Measurements from ENCODE around the gene HELZ. TPM values are rescaled to one million over a fixed set of nuclear protein-coding genes. Genes with fewer than 3 reads are reported as not detected.

HELZ gene
- total RNA-seq, 4 donors from 2014 or later, result 63.5 to 123 (median 87.6) TPM

DNA sequence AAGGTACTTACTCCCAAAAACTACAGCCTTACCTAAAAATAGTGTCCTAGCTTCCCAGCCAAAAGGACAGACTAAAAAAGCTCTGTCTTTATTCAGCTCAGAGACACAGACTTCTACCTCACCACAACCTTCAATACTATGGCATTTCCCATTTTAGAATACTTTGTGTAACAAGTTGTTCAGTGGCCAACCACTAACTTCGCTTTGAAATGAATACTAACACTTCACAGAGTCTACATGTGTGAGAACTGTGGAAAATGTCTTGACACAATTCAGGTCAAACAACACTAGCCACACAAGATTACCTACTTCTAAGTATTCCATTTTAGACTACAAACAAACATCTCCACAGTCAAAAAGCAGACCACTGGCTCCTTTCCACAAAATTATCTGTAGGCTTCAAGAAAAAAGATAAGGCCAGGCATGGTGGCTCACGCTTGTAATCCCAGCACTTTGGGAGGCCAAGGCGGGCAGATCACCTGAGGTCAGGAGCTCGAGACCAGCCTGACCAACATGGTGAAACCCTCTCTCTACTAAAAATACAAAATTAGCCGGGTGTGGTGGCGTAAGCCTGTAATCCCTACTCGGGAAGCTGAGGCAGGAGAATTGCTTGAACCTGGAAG, 3.2 kb downstream of the HELZ start:
- no peak for ATAC-seq (ENCODE audit: low FRiP score)
- no peak for DNase-seq (ENCODE audit: low spot score)
- no peak for TF ChIP-seq CTCF (IDR thresholded peaks at IDR 0.05)

- no peak for DNase-seq (ENCODE audit: low spot score)
- TF ChIP-seq CTCF (IDR thresholded peaks at IDR 0.05), result no peak
- peak; percentile 19 for ATAC-seq (ENCODE audit: low FRiP score)
These were observed 5.4 kb downstream of the HELZ start for GRCh38 chr17:67239597-67239996.

DNA sequence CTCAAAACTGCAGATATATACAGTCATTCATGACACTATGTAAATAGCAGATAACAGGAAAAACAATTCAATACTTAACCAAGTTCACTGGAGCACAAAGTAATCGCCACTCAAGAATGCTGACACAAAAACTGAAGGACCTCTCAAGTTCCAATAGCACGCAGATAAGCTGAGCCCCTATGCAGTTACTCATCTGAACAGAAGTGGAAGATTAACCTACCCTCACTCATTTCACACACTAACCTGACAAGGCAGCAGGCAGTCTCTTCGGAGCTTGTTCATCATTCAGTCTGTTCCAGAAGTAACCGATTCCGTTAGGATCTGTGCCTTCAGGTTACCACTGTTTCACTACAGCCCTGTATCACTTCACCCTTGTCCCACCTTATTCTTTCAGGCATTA, 6.0 kb downstream of the HELZ start:
- DNase-seq (ENCODE audit: low spot score), result no peak
- ATAC-seq (ENCODE audit: low FRiP score), result no peak
- no peak for TF ChIP-seq CTCF (IDR thresholded peaks at IDR 0.05)

DNA sequence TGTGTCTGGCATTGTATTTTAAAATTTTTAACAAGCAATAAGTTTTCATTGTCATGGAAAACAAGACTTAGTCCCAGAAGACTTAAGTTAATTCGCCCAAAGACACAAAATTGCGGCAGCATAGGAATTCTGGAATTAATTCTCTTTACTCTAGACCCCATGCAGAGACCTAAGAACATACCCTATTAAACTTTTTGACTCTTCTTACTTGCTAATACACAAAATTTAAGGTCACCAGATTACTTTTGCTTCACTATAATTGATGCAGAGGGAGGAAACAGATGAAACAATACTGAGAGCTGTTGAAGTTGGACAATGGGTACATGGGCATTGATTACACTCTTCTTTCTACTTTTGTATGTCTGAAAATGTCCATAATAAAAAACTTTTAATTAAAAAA, 12.6 kb downstream of the HELZ start:
- DNase-seq (ENCODE audit: low spot score), result no peak
- no peak for TF ChIP-seq CTCF (IDR thresholded peaks at IDR 0.05)

DNA sequence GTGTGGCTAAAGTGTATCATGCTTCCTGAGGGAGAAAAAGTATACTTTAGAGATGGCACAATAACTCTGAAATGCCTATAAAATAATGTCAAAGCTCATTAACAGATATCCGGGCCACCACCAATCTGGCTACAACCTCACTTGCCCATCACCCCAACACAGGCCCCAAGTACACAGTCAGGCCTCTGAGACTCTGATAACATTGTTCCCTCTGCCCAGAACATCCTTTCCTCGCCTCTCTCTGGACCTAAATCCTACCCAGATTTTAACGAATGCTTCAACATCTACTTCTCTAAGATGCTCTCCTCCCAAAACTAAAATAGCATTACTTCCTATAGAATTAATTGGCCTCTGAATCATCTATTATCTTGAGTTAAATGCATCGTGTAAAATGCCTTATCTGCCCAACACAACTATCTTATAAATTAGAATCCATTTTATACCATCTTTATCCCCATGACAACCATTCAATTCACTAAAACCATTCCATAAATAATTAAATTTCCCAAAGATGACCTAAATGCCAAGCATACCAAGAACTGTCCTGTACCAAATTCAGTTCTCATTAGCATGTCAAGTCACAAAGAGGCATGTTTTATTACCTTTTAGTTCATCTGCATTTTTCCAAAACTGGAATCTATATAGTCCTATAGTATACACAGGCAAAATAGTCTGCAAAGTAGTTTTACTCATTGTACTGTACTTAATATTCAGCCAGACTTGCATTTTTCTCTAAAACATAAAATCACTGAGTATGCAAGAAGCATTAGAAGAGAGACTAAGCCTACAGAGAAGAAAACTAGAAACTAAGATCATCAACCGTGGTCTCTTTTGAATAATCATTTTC, 15.7 kb downstream of the HELZ start:
- no peak for TF ChIP-seq CTCF (IDR thresholded peaks at IDR 0.05)
- no peak for DNase-seq (ENCODE audit: low spot score)
- ATAC-seq (ENCODE audit: low FRiP score), result no peak

More for the DNA sequence above, 12.6 kb downstream of the HELZ start:
- no peak for ATAC-seq (ENCODE audit: low FRiP score)

DNA sequence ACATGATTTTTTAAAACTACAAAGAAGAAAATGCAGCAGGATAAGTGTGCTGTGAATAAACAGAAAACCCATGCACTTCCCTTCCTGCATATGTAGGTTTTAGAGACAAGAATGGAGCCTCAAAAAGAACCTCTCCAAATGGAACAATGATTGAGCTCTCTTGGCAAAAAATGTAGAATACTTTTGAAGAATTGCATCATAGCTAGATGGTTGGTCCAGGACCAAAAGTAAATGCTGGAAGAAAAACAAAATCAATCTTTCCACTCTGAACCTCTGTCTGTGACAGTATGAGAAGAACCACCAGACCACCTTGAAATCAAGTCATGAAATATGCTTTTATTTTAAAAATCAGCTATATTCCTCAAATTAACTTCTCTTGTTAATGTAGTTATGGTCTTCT, 17.5 kb downstream of the HELZ start:
- no peak for ATAC-seq (ENCODE audit: low FRiP score)
- TF ChIP-seq CTCF (IDR thresholded peaks at IDR 0.05), result no peak
- no peak for DNase-seq (ENCODE audit: low spot score)

DNA sequence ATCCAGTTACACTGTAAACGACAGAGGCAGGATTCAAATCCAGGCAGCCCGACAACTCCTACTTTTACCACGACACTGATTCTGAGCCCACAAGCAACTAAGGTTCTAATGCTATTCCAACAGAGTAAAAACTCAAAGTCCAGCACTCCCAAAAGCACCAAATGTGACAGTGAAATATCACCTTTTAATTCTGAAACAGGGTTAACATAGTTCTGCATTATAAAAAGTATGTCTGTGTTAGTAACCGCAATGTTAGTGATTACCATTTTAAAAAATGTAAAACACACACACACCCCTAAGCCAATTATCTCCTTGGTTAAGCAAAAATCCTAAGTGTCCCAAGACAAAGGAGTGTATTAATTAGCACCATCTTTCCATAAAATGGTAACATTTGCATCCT, 19.7 kb downstream of the HELZ start:
- TF ChIP-seq CTCF (IDR thresholded peaks at IDR 0.05), result no peak
- DNase-seq (ENCODE audit: low spot score) (no peak), ATAC-seq (ENCODE audit: low FRiP score) (no peak)
